LHCN-M2 (cell line): ENCODE data around the gene KCNK18. TPM values are rescaled to one million over a fixed set of nuclear protein-coding genes. Genes with fewer than 3 reads are reported as not detected.
A peak's percentile ranks its signal among the peaks of the same experiment; 100 is the strongest.
"Not testable (repeated sequence)": the region's sequence is repeated elsewhere in the genome, so short reads cannot be mapped to it uniquely, and the experiment has no call there.

Source experiments
- DNase-seq: peaks from one replicate; pipeline ENCODE4 v3.0.0-alpha.2; 2012; ENCODE audit warnings: low read depth
- total RNA-seq: library from RNA; depleted of rRNA; stranded (reverse); fragments of >200 nt; gene quantifications from 2 replicates; pipeline ENCODE4 v1.2.3, GENCODE V29; 2014

The KCNK18 gene
- total RNA-seq, 1 experiment from 2014 or later: not detected

GRCh38 chr10:117221156-117221711 lies 23.9 kb downstream of the KCNK18 start:
- peak; percentile 43 for DNase-seq

GRCh38 chr10:117222552-117222951 lies 25.3 kb downstream of the KCNK18 start:
- DNase-seq: no peak

- DNase-seq: no peak
Measured at GRCh38 chr10:117222976-117223692, 25.8 kb downstream of the KCNK18 start.

GRCh38 chr10:117223693-117224430 lies 26.6 kb downstream of the KCNK18 start:
- DNase-seq: no peak

GRCh38 chr10:117224881-117225280 lies 27.6 kb downstream of the KCNK18 start:
- DNase-seq: no peak

- DNase-seq: peak; percentile 21
Measured at GRCh38 chr10:117226813-117227451, 29.6 kb downstream of the KCNK18 start.

GRCh38 chr10:117228210-117228609 lies 30.9 kb downstream of the KCNK18 start:
- no peak for DNase-seq

GRCh38 chr10:117230107-117230506 lies 32.8 kb downstream of the KCNK18 start:
- DNase-seq: not testable (repeated sequence)

- DNase-seq: no peak
Measured at GRCh38 chr10:117237401-117237991, 40.2 kb downstream of the KCNK18 start.

GRCh38 chr10:117239051-117239450 lies 41.8 kb downstream of the KCNK18 start:
- DNase-seq: no peak

GRCh38 chr10:117239721-117240620 lies 42.7 kb downstream of the KCNK18 start:
- DNase-seq: no peak

GRCh38 chr10:117240621-117241529 lies 43.6 kb downstream of the KCNK18 start, which contains the start of gene SLC18A2:
SLC18A2 (plus strand) TSS chr10:117241114; CDS start chr10:117241694, 580 bp downstream.
- DNase-seq: no peak

- DNase-seq: no peak
Measured at GRCh38 chr10:117241541-117242462, 44.5 kb downstream of the KCNK18 start.

GRCh38 chr10:117242463-117242832 lies 45.2 kb downstream of the KCNK18 start:
- DNase-seq: no peak

- DNase-seq: no peak
Measured at GRCh38 chr10:117246997-117247671, 49.8 kb downstream of the KCNK18 start.

- DNase-seq: peak; percentile 1
Measured at GRCh38 chr10:117248750-117249465, 51.6 kb downstream of the KCNK18 start.

GRCh38 chr10:117249493-117250093 lies 52.3 kb downstream of the KCNK18 start:
- DNase-seq: no peak
